ENCODE data around the gene SLC12A4.
"Not testable (repeated sequence)": the region's sequence is repeated elsewhere in the genome, so short reads cannot be mapped to it uniquely, and the experiment has no call there.

SLC12A4 gene

GRCh38 chr16:67977469-67978227 lies 9.2 kb upstream of the SLC12A4 start:
- Histone ChIP-seq H3K27ac (no peak overlapping the region), H3K79me2 (no peaks in the 10 kb centered on the region)

GRCh38 chr16:67977005-67977404 lies 8.6 kb upstream of the SLC12A4 start:
- H3K27me3 ChIP-seq (ENCODE audit: control insufficient read depth, insufficient read depth, low read length): no peaks in the 10 kb centered on the region
- no peaks in the 10 kb centered on the region for H3K79me2 ChIP-seq
- H3K4me3 ChIP-seq (ENCODE audit: low read depth, low read length): no peak overlapping the region
- no peak overlapping the region for H3K9ac ChIP-seq
- no peaks in the 10 kb centered on the region for H3K9me3 ChIP-seq (ENCODE audit: control insufficient read depth, low read length)
- no peaks in the 10 kb centered on the region for H3K36me3 ChIP-seq (ENCODE audit: control insufficient read depth, insufficient read depth, low read length)
- no peak overlapping the region for H3K4me2 ChIP-seq (ENCODE audit: low read length)
- TF ChIP-seq CTCF (IDR thresholded peaks at IDR 0.05): no peak
- H3K4me1 ChIP-seq: no peaks in the 10 kb centered on the region
- H2AFZ ChIP-seq: no peak overlapping the region
- H3K27ac ChIP-seq: no peak overlapping the region

More at GRCh38 chr16:67977469-67978227, 9.2 kb upstream of the SLC12A4 start:
- no peak overlapping the region for H3K4me3 ChIP-seq (ENCODE audit: low read depth, low read length)
- no peaks in the 10 kb centered on the region for H3K36me3 ChIP-seq (ENCODE audit: control insufficient read depth, insufficient read depth, low read length)
- H3K4me1 ChIP-seq: no peaks in the 10 kb centered on the region
- no peak for TF ChIP-seq CTCF (IDR thresholded peaks at IDR 0.05)
- H3K4me2 ChIP-seq (ENCODE audit: low read length): no peak overlapping the region
- no peak overlapping the region for H3K9ac ChIP-seq
- no peaks in the 10 kb centered on the region for H3K27me3 ChIP-seq (ENCODE audit: control insufficient read depth, insufficient read depth, low read length)
- H3K9me3 ChIP-seq (ENCODE audit: control insufficient read depth, low read length): no peaks in the 10 kb centered on the region
- no peak overlapping the region for H2AFZ ChIP-seq

- H3K36me3 ChIP-seq (ENCODE audit: control insufficient read depth, insufficient read depth, low read length): no peaks in the 10 kb centered on the region
- H3K27ac ChIP-seq: no peak overlapping the region
- no peak overlapping the region for H2AFZ ChIP-seq
These were observed 7.8 kb upstream of the SLC12A4 start for GRCh38 chr16:67976205-67976604.

GRCh38 chr16:67975321-67976105 lies 7.1 kb upstream of the SLC12A4 start:
- Histone ChIP-seq H2AFZ (no peak overlapping the region), H3K36me3 (ENCODE audit: control insufficient read depth, insufficient read depth, low read length) (no peaks in the 10 kb centered on the region), H3K27ac (no peak overlapping the region), H3K27me3 (ENCODE audit: control insufficient read depth, insufficient read depth, low read length) (no peaks in the 10 kb centered on the region), H3K9me3 (ENCODE audit: control insufficient read depth, low read length) (no peaks in the 10 kb centered on the region), H3K4me2 (ENCODE audit: low read length) (no peak overlapping the region), H3K4me1 (no peaks in the 10 kb centered on the region), H3K79me2 (no peaks in the 10 kb centered on the region), H3K4me3 (ENCODE audit: low read depth, low read length) (no peak overlapping the region), H3K9ac (no peak overlapping the region)
- no peak for TF ChIP-seq CTCF (IDR thresholded peaks at IDR 0.05)

More at GRCh38 chr16:67976205-67976604, 7.8 kb upstream of the SLC12A4 start:
- no peak for TF ChIP-seq CTCF (IDR thresholded peaks at IDR 0.05)
- Histone ChIP-seq H3K79me2 (no peaks in the 10 kb centered on the region), H3K4me1 (no peaks in the 10 kb centered on the region), H3K9ac (no peak overlapping the region), H3K9me3 (ENCODE audit: control insufficient read depth, low read length) (no peaks in the 10 kb centered on the region), H3K27me3 (ENCODE audit: control insufficient read depth, insufficient read depth, low read length) (no peaks in the 10 kb centered on the region), H3K4me2 (ENCODE audit: low read length) (no peak overlapping the region), H3K4me3 (ENCODE audit: low read depth, low read length) (no peak overlapping the region)

- H3K4me1 ChIP-seq; H3K4me3 ChIP-seq (ENCODE audit: low read depth, low read length); H3K79me2 ChIP-seq; H3K9me3 ChIP-seq (ENCODE audit: control insufficient read depth, low read length); H3K9ac ChIP-seq; H3K27me3 ChIP-seq (ENCODE audit: control insufficient read depth, insufficient read depth, low read length); H2AFZ ChIP-seq; H3K36me3 ChIP-seq (ENCODE audit: control insufficient read depth, insufficient read depth, low read length); H3K4me2 ChIP-seq (ENCODE audit: low read length); H3K27ac ChIP-seq: not testable (repeated sequence)
These were observed 3.8 kb upstream of the SLC12A4 start for GRCh38 chr16:67972285-67972684.
